H9 (cell line): ENCODE measurements around the gene CTR9. TPM values are rescaled to one million over a fixed set of nuclear protein-coding genes. Genes with fewer than 3 reads are reported as not detected.

Source experiments
- DNase-seq: peaks from one replicate; pipeline ENCODE4 v3.0.0-alpha.2; 2017
- H2AFZ ChIP-seq: one replicate; pipeline ENCODE4 v1.6.1; 2013; ENCODE audit warnings: mild to moderate bottlenecking, low read length, control low read depth, moderate library complexity
- H2AK5ac ChIP-seq: 2 replicates; pipeline ENCODE4 v1.6.1; 2013; ENCODE audit warnings: low read length, control low read depth, mixed read lengths; ENCODE audit not compliant: insufficient read length
- H2BK120ac ChIP-seq: one replicate; pipeline ENCODE4 v1.6.1; 2013; ENCODE audit warnings: low read depth, mild to moderate bottlenecking, low read length, control low read depth, inconsistent platforms; ENCODE audit not compliant: poor library complexity, severe bottlenecking
- H2BK12ac ChIP-seq: 2 replicates; pipeline ENCODE4 v1.6.1; 2013; ENCODE audit warnings: low read length, control low read depth, mixed read lengths, low read depth; ENCODE audit not compliant: insufficient read length
- H2BK15ac ChIP-seq: 2 replicates; pipeline ENCODE4 v1.6.1; 2013; ENCODE audit warnings: low read depth, low read length, control low read depth
- H2BK20ac ChIP-seq: one replicate; pipeline ENCODE4 v1.6.1; 2013; ENCODE audit warnings: low read depth, mild to moderate bottlenecking, low read length, control low read depth, inconsistent platforms; ENCODE audit not compliant: poor library complexity, severe bottlenecking
- H2BK5ac ChIP-seq: 2 replicates; pipeline ENCODE4 v1.6.1; 2013; ENCODE audit warnings: low read length, control low read depth, mixed read lengths; ENCODE audit not compliant: insufficient read length
- H3K14ac ChIP-seq: 2 replicates; pipeline ENCODE4 v1.6.1; 2013; ENCODE audit warnings: low read length, control low read depth; ENCODE audit not compliant: insufficient read depth
- H3K18ac ChIP-seq: 2 replicates; pipeline ENCODE4 v1.6.1; 2013; ENCODE audit warnings: low read depth, mild to moderate bottlenecking, mixed read lengths, low read length, control low read depth; ENCODE audit not compliant: insufficient read length
- H3K23ac ChIP-seq: 2 replicates; pipeline ENCODE4 v1.6.1; 2013; ENCODE audit warnings: low read length, control low read depth, mixed read lengths, low read depth; ENCODE audit not compliant: insufficient read length
- H3K23me2 ChIP-seq: 2 replicates; pipeline ENCODE4 v1.6.1; 2013; ENCODE audit warnings: low read depth, mild to moderate bottlenecking, mixed read lengths, low read length, control low read depth; ENCODE audit not compliant: insufficient read length, poor library complexity, severe bottlenecking
- H3K27ac ChIP-seq: 2 replicates; pipeline ENCODE4 v1.5.1; 2013; ENCODE audit warnings: low read length, control low read depth, mixed read lengths, low read depth; ENCODE audit not compliant: insufficient read length
- H3K27me3 ChIP-seq: 2 replicates; pipeline ENCODE4 v1.6.1; 2013; ENCODE audit warnings: low read length, control low read depth, inconsistent platforms; ENCODE audit not compliant: insufficient read depth
- H3K4ac ChIP-seq: 2 replicates; pipeline ENCODE4 v1.6.1; 2013; ENCODE audit warnings: low read depth, mild to moderate bottlenecking, control low read depth, inconsistent platforms, low read length, moderate library complexity
- H3K4me1 ChIP-seq: 2 replicates; pipeline ENCODE4 v1.6.1; 2013; ENCODE audit warnings: low read length, control low read depth, inconsistent platforms; ENCODE audit not compliant: insufficient read depth
- H3K4me2 ChIP-seq: 2 replicates; pipeline ENCODE4 v1.6.1; 2013; ENCODE audit warnings: low read length, control low read depth, mixed read lengths; ENCODE audit not compliant: insufficient read length, insufficient read depth
- H3K56ac ChIP-seq: 2 replicates; pipeline ENCODE4 v1.6.1; 2013; ENCODE audit warnings: low read depth, mild to moderate bottlenecking, mixed read lengths, low read length, control low read depth; ENCODE audit not compliant: insufficient read length
- H3K79me1 ChIP-seq: 2 replicates; pipeline ENCODE4 v1.6.1; 2013; ENCODE audit warnings: low read depth, mild to moderate bottlenecking, moderate library complexity, low read length, control low read depth, inconsistent platforms; ENCODE audit not compliant: insufficient read depth, poor library complexity, severe bottlenecking
- H3K79me2 ChIP-seq: 2 replicates; pipeline ENCODE4 v1.6.1; 2013; ENCODE audit warnings: low read length, control low read depth, inconsistent platforms; ENCODE audit not compliant: insufficient read depth
- H3K9ac ChIP-seq: 2 replicates; pipeline ENCODE4 v1.6.1; 2013; ENCODE audit warnings: low read length, control low read depth, mixed read lengths; ENCODE audit not compliant: insufficient read length; ENCODE audit errors: extremely low read depth
- H3K9me3 ChIP-seq: one replicate; pipeline ENCODE4 v1.6.1; 2013; ENCODE audit warnings: low read depth, low read length, inconsistent platforms; ENCODE audit not compliant: control insufficient read depth
- H3T11ph ChIP-seq: one replicate; pipeline ENCODE4 v1.6.1; 2013; ENCODE audit warnings: mild to moderate bottlenecking, low read length, control low read depth, inconsistent platforms
- H4K20me1 ChIP-seq: one replicate; pipeline ENCODE4 v1.6.1; 2013; ENCODE audit not compliant: control insufficient read depth, insufficient read length, insufficient read depth
- H4K5ac ChIP-seq: 2 replicates; pipeline ENCODE4 v1.6.1; 2013; ENCODE audit warnings: low read depth, mild to moderate bottlenecking, mixed read lengths, low read length, control low read depth; ENCODE audit not compliant: insufficient read length
- H4K8ac ChIP-seq: replicated peaks from 2 replicates; pipeline ENCODE4 v1.6.1; 2013; ENCODE audit warnings: low read length, control low read depth, mixed read lengths, low read depth; ENCODE audit not compliant: insufficient read length
- H4K91ac ChIP-seq: 2 replicates; pipeline ENCODE4 v1.6.1; 2013; ENCODE audit warnings: low read depth, mild to moderate bottlenecking, moderate library complexity, mixed read lengths, low read length, control low read depth; ENCODE audit not compliant: insufficient read length
- H3K27ac Mint-ChIP-seq, 3 experiments: 2 replicates in 2 of 3; 3 replicates in 1 of 3; pipeline ENCODE4 v1.8.0; 2020 to 2021; ENCODE audit warnings: mixed read lengths in 3 of 3, mild to moderate bottlenecking in 1 of 3, moderate library complexity in 1 of 3
- H3K27me3 Mint-ChIP-seq: 2 replicates; pipeline ENCODE4 v1.8.0; 2021; ENCODE audit warnings: low read depth, mild to moderate bottlenecking, moderate library complexity, mixed read lengths
- H3K36me3 Mint-ChIP-seq, 3 experiments: 2 replicates in 2 of 3; 3 replicates in 1 of 3; pipeline ENCODE4 v1.8.0; 2020 to 2021; ENCODE audit warnings: low read depth in 3 of 3, mixed read lengths in 3 of 3; ENCODE audit not compliant: insufficient read depth in 1 of 3
- H3K4me1 Mint-ChIP-seq, 2 experiments: 2 replicates each; pipeline ENCODE4 v1.8.0; 2020; ENCODE audit warnings: mixed read lengths in 2 of 2
- H3K4me3 Mint-ChIP-seq, 2 experiments: 2 replicates in 1 of 2; 3 replicates in 1 of 2; pipeline ENCODE4 v1.8.0; 2020 to 2021; ENCODE audit warnings: mild to moderate bottlenecking in 2 of 2, mixed read lengths in 2 of 2, moderate library complexity in 1 of 2
- H3K9me3 Mint-ChIP-seq, 2 experiments: 2 replicates in 1 of 2; 3 replicates in 1 of 2; pipeline ENCODE4 v1.8.0; 2020; ENCODE audit warnings: mild to moderate bottlenecking in 2 of 2, mixed read lengths in 2 of 2, moderate library complexity in 1 of 2
- CTCF ChIP-seq: fragments of 200-600 bp; sonication (generic); conservative IDR thresholded peaks from 3 replicates; pipeline ENCODE4 v1.8.0; 2021; ENCODE audit warnings: antibody characterized with exemption, mild to moderate bottlenecking
- WGBS: extraction: QIAGEN DNeasy Blood & Tissue Kit; methylation state at CpG from one replicate; pipeline ENCODE4 v1.1.7; 2013; ENCODE audit warnings: missing lambda C conversion rate, low lambda C conversion rate, mixed read lengths; ENCODE audit not compliant: insufficient read length; ENCODE audit errors: extremely low coverage; 5-methylcytosine and 5-hydroxymethylcytosine counted together
- total RNA-seq: library from RNA; stranded (reverse); gene quantifications from 2 replicates; pipeline ENCODE4 v1.2.1, GENCODE V29; 2021

Gene CTR9
- total RNA-seq, 1 experiment from 2014 or later = 37.5 TPM

GRCh38 chr11:10784232-10785145 lies 33.4 kb downstream of the CTR9 start:
- no peak overlapping the region for H3K14ac ChIP-seq
- no peaks in the 10 kb centered on the region for H3K9me3 ChIP-seq
- H2AFZ ChIP-seq = no peak overlapping the region
- H3K56ac ChIP-seq = no peak overlapping the region
- peaks cover 9 to 15% of the 10 kb centered on the region in 2 experiments for H3K4me1 Mint-ChIP-seq
- H3K27me3 ChIP-seq = no peaks in the 10 kb centered on the region
- no peaks in the 10 kb centered on the region for H3K79me1 ChIP-seq
- no peak overlapping the region for H3K27ac ChIP-seq
- WGBS = no CpG with 5 or more reads among the region's 10 CpGs
- no peak overlapping the region for H3K27ac Mint-ChIP-seq
- no peaks in the 10 kb centered on the region for H3K79me2 ChIP-seq
- H2BK15ac ChIP-seq = no peak overlapping the region
- no peak overlapping the region for H3T11ph ChIP-seq
- H3K36me3 Mint-ChIP-seq = peaks cover 0 to 5% (median 0%) of the 10 kb centered on the region in 3 experiments; a peak in 2 of 7 replicates
- H2BK120ac ChIP-seq = no peak overlapping the region
- no peaks in the 10 kb centered on the region for H3K9me3 Mint-ChIP-seq
- no peak for TF ChIP-seq CTCF
- no peak overlapping the region for H3K4me2 ChIP-seq
- H2AK5ac ChIP-seq = no peak overlapping the region
- H3K23ac ChIP-seq = no peak overlapping the region
- H3K4ac ChIP-seq = no peak overlapping the region
- H2BK12ac ChIP-seq = no peak overlapping the region
- no peak overlapping the region for H3K18ac ChIP-seq
- no peak overlapping the region for H3K9ac ChIP-seq
- no peak overlapping the region for H4K8ac ChIP-seq
- H4K91ac ChIP-seq = no peak overlapping the region
- H3K27me3 Mint-ChIP-seq = no peaks in the 10 kb centered on the region
- no peak overlapping the region for H2BK5ac ChIP-seq
- H3K4me3 Mint-ChIP-seq = no peak overlapping the region
- H3K4me1 ChIP-seq = no peaks in the 10 kb centered on the region
- H3K23me2 ChIP-seq = no peaks in the 10 kb centered on the region
- DNase-seq = no peak
- no peaks in the 10 kb centered on the region for H4K20me1 ChIP-seq
- H4K5ac ChIP-seq = no peak overlapping the region
- H2BK20ac ChIP-seq = no peak overlapping the region
